HTERT RPE-1 (cell line): Measurements from ENCODE around the gene TTC9B.
"Not testable (repeated sequence)": the region's sequence is repeated elsewhere in the genome, so short reads cannot be mapped to it uniquely, and the experiment has no call there.

Experiments
- in situ Hi-C: fragments of 300-500 bp; cut with MboI; formaldehyde crosslinking; loops from 4 replicates; pipeline ENCODE4 v1.14.3; 2020; ENCODE audit warnings: low sequenced_read_pairs

TTC9B gene

GRCh38 chr19:40233811-40234389, 15.7 kb upstream of the TTC9B start:
- in situ Hi-C loops: no loop called here

- in situ Hi-C loops: no loop called here
Observed at GRCh38 chr19:40232949-40233810, 15.0 kb upstream of the TTC9B start.

GRCh38 chr19:40232479-40232878, 14.3 kb upstream of the TTC9B start:
- in situ Hi-C loops: no loop called here

- in situ Hi-C loops: no loop called here
Observed at GRCh38 chr19:40231544-40232424, 13.6 kb upstream of the TTC9B start.

- in situ Hi-C loops: no loop called here
Observed at GRCh38 chr19:40231057-40231456, 12.9 kb upstream of the TTC9B start.

GRCh38 chr19:40229926-40230417, 11.8 kb upstream of the TTC9B start:
- in situ Hi-C loops: no loop called here

- in situ Hi-C loops: no loop called here
Observed at GRCh38 chr19:40229484-40229883, 11.3 kb upstream of the TTC9B start.

- in situ Hi-C loops: no loop called here
Observed at GRCh38 chr19:40228863-40229262, 10.7 kb upstream of the TTC9B start.

- in situ Hi-C loops: no loop called here
Observed at GRCh38 chr19:40228346-40228745, 10.2 kb upstream of the TTC9B start.

- in situ Hi-C loops: no loop called here
Observed at GRCh38 chr19:40225440-40226305, 7.5 kb upstream of the TTC9B start.

GRCh38 chr19:40224342-40225150, 6.4 kb upstream of the TTC9B start:
- in situ Hi-C loops: no loop called here

- in situ Hi-C loops: no loop called here
Observed at GRCh38 chr19:40223135-40223822, 5.1 kb upstream of the TTC9B start.

- in situ Hi-C loops: no loop called here
Observed at GRCh38 chr19:40221858-40222619, 3.9 kb upstream of the TTC9B start.

- in situ Hi-C loops: no loop called here
Observed at GRCh38 chr19:40220674-40221073, 2.5 kb upstream of the TTC9B start.

- in situ Hi-C loops: no loop called here
Observed at GRCh38 chr19:40219721-40220276, 1.6 kb upstream of the TTC9B start.

- in situ Hi-C loops: not testable (repeated sequence)
Observed at GRCh38 chr19:40219029-40219428, 845 bp upstream of the TTC9B start.

- in situ Hi-C loops: no loop called here
Observed at GRCh38 chr19:40217027-40217810, 965 bp downstream of the TTC9B start.
